SK-N-SH (cell line): ENCODE results near the gene CD69. TPM values are rescaled to one million over a fixed set of nuclear protein-coding genes. Genes with fewer than 3 reads are reported as not detected.

Source experiments
- CTCF ChIA-PET: fragments of 300-600, 350-600 bp; formaldehyde crosslinking; extraction: SDS; loops from one replicate; lab custom pipeline; 2021; lab: Yijun Ruan, JAX
- POLR2A ChIA-PET: fragments of 350-600 bp; sonication (Branson Sonifier 250); formaldehyde crosslinking; extraction: SDS; loops from one replicate; lab custom pipeline; 2020; ENCODE audit warnings: antibody characterized with exemption, inconsistent platforms; lab: Yijun Ruan, JAX
- DNase-seq: peaks from one replicate; pipeline ENCODE4 v3.0.0; 2012
- H2AFZ ChIP-seq: fragments of 200-600 bp; sonication (generic); 2 replicates; pipeline ENCODE4 v1.8.1; 2016; ENCODE audit warnings: antibody characterized with exemption, mild to moderate bottlenecking, low read depth
- H3F3A ChIP-seq: fragments of 200-600 bp; sonication (generic); replicated peaks from 2 replicates; pipeline ENCODE3; 2016; ENCODE audit warnings: antibody characterized with exemption, mild to moderate bottlenecking; ENCODE audit not compliant: insufficient read depth
- H3K27ac ChIP-seq, 2 experiments: fragments of 200-500 bp in 1 of 2; fragments of 200-600 bp in 1 of 2; sonication (Bioruptor generic) in 1 of 2; sonication (generic), shearing (Covaris generic) in 1 of 2; 2 replicates each; pipeline versions ENCODE4 v1.5.1 to v1.6.1; 2014 to 2016; ENCODE audit warnings: low read depth in 2 of 2, inconsistent platforms in 1 of 2, low read length in 1 of 2, mild to moderate bottlenecking in 1 of 2, mixed read lengths in 1 of 2
- H3K27me3 ChIP-seq: fragments of 200-600 bp; sonication (generic), shearing (Covaris generic); 2 replicates; pipeline ENCODE4 v1.6.1; 2016; ENCODE audit warnings: mixed run types; ENCODE audit not compliant: insufficient read depth
- H3K36me3 ChIP-seq, 2 experiments: fragments of 200-500 bp in 1 of 2; fragments of 200-600 bp in 1 of 2; sonication (Bioruptor generic) in 1 of 2; sonication (generic) in 1 of 2; replicated peaks in 1 of 2; 2 replicates each; pipeline versions ENCODE3 to v1.5.1; 2014 to 2016; ENCODE audit warnings: low read length in 1 of 2, mild to moderate bottlenecking in 1 of 2; ENCODE audit not compliant: insufficient read depth in 2 of 2, control insufficient read depth in 1 of 2
- H3K4me1 ChIP-seq, 2 experiments: fragments of 200-500 bp in 1 of 2; fragments of 200-600 bp in 1 of 2; sonication (Bioruptor generic) in 1 of 2; sonication (generic), shearing (Covaris generic) in 1 of 2; 2 replicates each; pipeline versions ENCODE4 v1.5.1 to v1.6.1; 2014 to 2016; ENCODE audit warnings: low read depth in 1 of 2, low read length in 1 of 2, mixed run types in 1 of 2; ENCODE audit not compliant: insufficient read depth in 2 of 2, control insufficient read depth in 1 of 2
- H3K4me2 ChIP-seq: fragments of 200-600 bp; sonication (generic), shearing (Covaris generic); 2 replicates; pipeline ENCODE4 v1.6.1; 2017; ENCODE audit warnings: mixed run types
- H3K4me3 ChIP-seq, 2 experiments: fragments of 200-500 bp in 1 of 2; fragments of 200-600 bp in 1 of 2; sonication (Bioruptor generic) in 1 of 2; sonication (generic), shearing (Covaris generic) in 1 of 2; 2 replicates each; pipeline versions ENCODE4 v1.5.1 to v1.8.1; 2014 to 2016; ENCODE audit warnings: low read depth in 2 of 2, inconsistent platforms in 1 of 2, low read length in 1 of 2, mild to moderate bottlenecking in 1 of 2, mixed read lengths in 1 of 2, moderate library complexity in 1 of 2
- H3K79me2 ChIP-seq: fragments of 200-600 bp; sonication (generic); 2 replicates; pipeline ENCODE4 v1.8.1; 2017; ENCODE audit warnings: mild to moderate bottlenecking; ENCODE audit not compliant: insufficient read depth
- H3K9ac ChIP-seq: fragments of 200-600 bp; sonication (generic); 2 replicates; pipeline ENCODE4 v1.6.1; 2017; ENCODE audit warnings: mixed run types
- H3K9me2 ChIP-seq: fragments of 200-600 bp; sonication (generic); 2 replicates; pipeline ENCODE4 v1.6.1; 2017; ENCODE audit warnings: mixed run types
- H3K9me3 ChIP-seq: fragments of 200-600 bp; sonication (generic); 2 replicates; pipeline ENCODE4 v1.6.1; 2017; ENCODE audit warnings: mixed run types, mild to moderate bottlenecking, moderate library complexity
- H4K20me1 ChIP-seq: fragments of 200-600 bp; sonication (generic); 2 replicates; pipeline ENCODE4 v1.6.1; 2017; ENCODE audit warnings: mild to moderate bottlenecking, mixed run types; ENCODE audit not compliant: insufficient read depth
- ELF1 ChIP-seq: IDR thresholded peaks from 2 replicates; pipeline ENCODE4 v1.4.0; 2012
- EP300 ChIP-seq, 2 experiments: IDR thresholded peaks; 2 replicates each; pipeline versions ENCODE4 v1.4.0 to v1.6.1; 2012; ENCODE audit warnings: borderline replicate concordance in 1 of 2, low read depth in 1 of 2, low read length in 1 of 2
- EZH2phosphoT487 ChIP-seq: fragments of 200-600 bp; sonication (generic); IDR thresholded peaks from 2 replicates; pipeline ENCODE4 v1.6.1; 2017; ENCODE audit warnings: low read depth, mixed run types, mild to moderate bottlenecking, antibody characterized with exemption, moderate library complexity, borderline replicate concordance
- FOXJ3 ChIP-seq: sonication (generic); formaldehyde crosslinking; IDR thresholded peaks from 2 replicates; pipeline ENCODE4 v1.5.1; 2020; ENCODE audit warnings: mild to moderate bottlenecking, missing genetic modification reagents
- FOXM1 ChIP-seq: IDR thresholded peaks from 2 replicates; pipeline ENCODE4 v1.4.0; 2012; ENCODE audit warnings: low read depth, mild to moderate bottlenecking
- GABPA ChIP-seq: IDR thresholded peaks from 2 replicates; pipeline ENCODE4 v1.4.0; 2012; ENCODE audit warnings: low read depth, mild to moderate bottlenecking
- GATA2 ChIP-seq: sonication (generic); formaldehyde crosslinking; IDR thresholded peaks from 2 replicates; pipeline ENCODE4 v1.5.0; 2020; ENCODE audit warnings: mild to moderate bottlenecking, missing genetic modification reagents
- IRF3 ChIP-seq: fragments of 150-350 bp; IDR thresholded peaks from 2 replicates; pipeline ENCODE4 v1.6.1; 2016; ENCODE audit warnings: mild to moderate bottlenecking, low read depth, low read length
- JUND ChIP-seq: IDR thresholded peaks from 2 replicates; pipeline ENCODE4 v1.4.0; 2012
- MAX ChIP-seq: IDR thresholded peaks from 2 replicates; pipeline ENCODE4 v1.4.0; 2012; ENCODE audit warnings: low read depth
- NFIC ChIP-seq: IDR thresholded peaks from 2 replicates; pipeline ENCODE4 v1.4.0; 2012; ENCODE audit warnings: borderline replicate concordance
- NRF1 ChIP-seq: IDR thresholded peaks from 2 replicates; pipeline ENCODE4 v1.6.1; 2012; ENCODE audit warnings: low read depth, mild to moderate bottlenecking, low read length
- PBX3 ChIP-seq: IDR thresholded peaks from 2 replicates; pipeline ENCODE4; 2012
- POLR2AphosphoS5 ChIP-seq: IDR thresholded peaks from 2 replicates; pipeline ENCODE4 v1.6.1; 2012; ENCODE audit warnings: low read depth, low read length
- RFX5 ChIP-seq: IDR thresholded peaks from 2 replicates; pipeline ENCODE4 v1.6.1; 2012; ENCODE audit warnings: mild to moderate bottlenecking, improper control_type of control experiment, low read length
- RXRA ChIP-seq: IDR thresholded peaks from 2 replicates; pipeline ENCODE4 v1.4.0; 2012; ENCODE audit warnings: low read depth, mild to moderate bottlenecking, borderline replicate concordance
- SIN3A ChIP-seq: IDR thresholded peaks from 2 replicates; pipeline ENCODE4 v1.6.1; 2012; ENCODE audit warnings: low read depth, mild to moderate bottlenecking, low read length, moderate library complexity, borderline replicate concordance
- TAF1 ChIP-seq: IDR thresholded peaks from 2 replicates; pipeline ENCODE4 v1.6.1; 2012; ENCODE audit warnings: low read depth, mild to moderate bottlenecking, low read length, moderate library complexity, borderline replicate concordance
- TCF12 ChIP-seq: IDR thresholded peaks from 2 replicates; pipeline ENCODE4 v1.4.0; 2012
- USF1 ChIP-seq: IDR thresholded peaks from 2 replicates; pipeline ENCODE4 v1.4.0; 2012; ENCODE audit warnings: low read depth, borderline replicate concordance
- YY1 ChIP-seq: IDR thresholded peaks from 2 replicates; pipeline ENCODE4 v1.4.0; 2012; ENCODE audit warnings: low read depth, mild to moderate bottlenecking
- WGBS: methylation state at CpG from one replicate; pipeline ENCODE4 v1.1.6; 2017; ENCODE audit warnings: low lambda C conversion rate; 5-methylcytosine and 5-hydroxymethylcytosine counted together
- polyA plus RNA-seq, 3 experiments: library from polyadenylated mRNA; depleted of rRNA; stranded (reverse); fragments of >200 nt; gene quantifications; 2 replicates each; pipeline ENCODE4 v1.2.3, GENCODE V29; 2012

Gene CD69
- polyA plus RNA-seq, 1 of the 3 experiments (the other 2 are of a cell fraction) = not detected

- WGBS = 10% methylated on average over 4 of the region's 4 CpGs
- CTCF ChIA-PET = no interaction called here
- Histone ChIP-seq H3K27me3 (peaks cover 18% of the 10 kb centered on the region; the same call in 1 of the 2 replicates), H3K9ac (no peak overlapping the region), H3K4me3 (no peak overlapping the region), H3K4me1 (no peaks in the 10 kb centered on the region), H3K36me3 (no peaks in the 10 kb centered on the region), H3K9me3 (no peaks in the 10 kb centered on the region), H3K9me2 (no peaks in the 10 kb centered on the region), H3K4me2 (no peak overlapping the region), H3K79me2 (no peaks in the 10 kb centered on the region), H3F3A (no peaks in the 10 kb centered on the region), H4K20me1 (no peaks in the 10 kb centered on the region), H3K27ac (no peak overlapping the region), H2AFZ (no peak overlapping the region)
- no peak for DNase-seq
- TF ChIP-seq FOXJ3 (no peak), GATA2 (CRISPR knock-in tag) (no peak), NRF1 (no peak), NFIC (no peak), MAX (no peak), POLR2AphosphoS5 (no peak), USF1 (no peak), GABPA (no peak), EZH2phosphoT487 (no peak), RFX5 (no peak), JUND (no peak), EP300 (IDR thresholded peaks at IDR 0.05; ENCODE audit: borderline replicate concordance in 1 of 2, low read depth in 1 of 2, low read length in 1 of 2) (no peak), ELF1 (no peak), IRF3 (no peak), FOXM1 (no peak), TAF1 (no peak), YY1 (no peak), PBX3 (no peak)
- POLR2A ChIA-PET = no interaction called here
Observed at GRCh38 chr12:9809338-9809737, 48.6 kb upstream of the CD69 start.

GRCh38 chr12:9808504-9808903, 47.8 kb upstream of the CD69 start:
- Histone ChIP-seq H3K36me3 (no peaks in the 10 kb centered on the region), H3F3A (no peaks in the 10 kb centered on the region), H4K20me1 (no peaks in the 10 kb centered on the region), H3K79me2 (no peaks in the 10 kb centered on the region), H3K9me2 (no peaks in the 10 kb centered on the region), H3K27me3 (peaks cover 16% of the 10 kb centered on the region; the same call in 1 of the 2 replicates), H3K4me3 (no peak overlapping the region), H2AFZ (no peak overlapping the region), H3K9me3 (no peaks in the 10 kb centered on the region), H3K4me2 (no peak overlapping the region), H3K9ac (no peak overlapping the region), H3K4me1 (no peaks in the 10 kb centered on the region), H3K27ac (no peak overlapping the region)
- ChIA-PET POLR2A (no interaction called here), CTCF (interaction anchor here (1.3 kb wide), 1 partner anchor 58 kb away, joined by 3 read pairs; no protein-coding TSS in a partner anchor)
- no peak for DNase-seq
- WGBS = 3% methylated on average over 3 of the region's 3 CpGs
- no peak for TF ChIP-seq SIN3A
- TF ChIP-seq FOXM1 = no peak
- TF ChIP-seq TCF12 = no peak
- no peak for TF ChIP-seq PBX3
- TF ChIP-seq GABPA = no peak
- TF ChIP-seq TAF1 = no peak
- no peak for TF ChIP-seq IRF3
- TF ChIP-seq GATA2 (CRISPR knock-in tag) = no peak
- no peak for TF ChIP-seq YY1
- TF ChIP-seq EZH2phosphoT487 = no peak
- no peak for TF ChIP-seq RXRA
